ENCODE measurements around the gene TEK.
"Not testable (repeated sequence)": the region's sequence is repeated elsewhere in the genome, so short reads cannot be mapped to it uniquely, and the experiment has no call there.

TEK gene

DNA sequence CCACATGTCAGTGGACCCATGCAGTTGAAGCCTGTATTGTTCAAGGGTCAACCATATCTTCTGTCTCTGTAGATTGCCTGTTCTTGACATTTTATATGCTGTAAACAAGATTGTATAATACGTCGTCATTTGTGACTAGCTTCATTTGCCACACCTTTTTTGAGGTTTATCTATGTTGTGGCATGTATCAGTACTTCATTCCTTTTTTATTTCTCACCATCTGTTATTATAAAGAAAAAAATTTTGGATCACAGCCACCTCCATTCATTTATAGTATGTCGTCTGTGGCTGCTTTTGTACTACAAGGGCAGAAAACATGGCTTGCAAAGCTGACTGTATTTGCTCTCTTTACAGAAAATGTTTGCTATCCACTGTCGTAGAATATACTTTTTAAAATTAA lies 72.4 kb downstream of the TEK start:
- no peak for DNase-seq (ENCODE audit: low read depth)

DNA sequence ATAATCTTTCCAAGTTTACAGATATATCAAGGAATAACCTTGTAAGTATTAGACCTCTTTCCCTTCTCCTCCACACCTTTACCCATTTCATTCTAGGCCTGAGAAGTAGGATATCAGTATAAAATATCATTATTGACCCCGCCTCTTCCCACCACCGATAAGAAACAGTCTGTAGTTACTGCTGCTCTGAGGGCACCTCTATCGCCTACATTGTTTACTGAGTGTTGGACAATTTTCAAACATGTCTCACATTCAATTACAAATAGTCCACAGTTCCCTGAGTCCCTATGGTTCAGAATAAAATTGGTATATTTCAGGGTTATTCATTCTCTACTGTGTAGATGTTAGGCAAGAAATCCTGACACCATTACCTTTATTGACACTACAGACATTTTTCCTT lies 73.4 kb downstream of the TEK start:
- DNase-seq (ENCODE audit: low read depth): no peak

DNA sequence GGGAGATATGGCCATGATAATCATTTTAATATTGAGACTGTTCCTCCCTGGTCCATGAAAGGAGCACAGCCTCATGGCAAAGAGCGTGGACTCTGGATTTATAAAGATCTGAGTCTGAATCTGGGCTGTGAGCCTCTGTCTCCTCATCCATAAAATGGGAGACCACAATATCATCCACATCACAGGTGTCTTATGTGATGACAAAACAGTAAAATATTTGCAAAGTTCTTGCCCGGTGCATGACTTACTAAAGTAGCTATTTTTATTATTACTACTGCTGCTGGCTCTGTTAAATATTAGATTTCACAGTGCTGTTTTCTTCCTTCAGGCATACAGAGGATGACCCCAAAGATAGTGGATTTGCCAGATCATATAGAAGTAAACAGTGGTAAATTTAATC lies 74.1 kb downstream of the TEK start:
- DNase-seq (ENCODE audit: low read depth): no peak

DNA sequence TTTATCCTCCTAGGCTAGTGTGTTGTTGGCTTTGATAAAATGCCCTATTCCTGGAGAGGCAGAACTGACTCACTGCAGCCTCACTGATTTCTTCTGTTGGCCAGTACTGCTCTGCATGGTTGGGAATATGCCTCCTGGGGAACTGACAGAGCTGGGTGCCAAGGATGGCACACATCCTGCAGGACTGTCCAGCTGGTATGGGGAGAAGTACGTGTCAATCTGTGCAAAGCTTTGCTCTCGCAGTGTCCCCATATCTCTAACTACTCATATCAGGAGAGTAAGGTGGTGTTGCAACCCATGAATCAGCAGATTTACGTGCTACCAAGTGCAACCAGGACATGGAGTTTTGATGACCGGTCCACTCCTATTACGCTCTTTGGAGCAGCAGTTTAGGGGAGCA lies 74.7 kb downstream of the TEK start:
- DNase-seq (ENCODE audit: low read depth): no peak

DNA sequence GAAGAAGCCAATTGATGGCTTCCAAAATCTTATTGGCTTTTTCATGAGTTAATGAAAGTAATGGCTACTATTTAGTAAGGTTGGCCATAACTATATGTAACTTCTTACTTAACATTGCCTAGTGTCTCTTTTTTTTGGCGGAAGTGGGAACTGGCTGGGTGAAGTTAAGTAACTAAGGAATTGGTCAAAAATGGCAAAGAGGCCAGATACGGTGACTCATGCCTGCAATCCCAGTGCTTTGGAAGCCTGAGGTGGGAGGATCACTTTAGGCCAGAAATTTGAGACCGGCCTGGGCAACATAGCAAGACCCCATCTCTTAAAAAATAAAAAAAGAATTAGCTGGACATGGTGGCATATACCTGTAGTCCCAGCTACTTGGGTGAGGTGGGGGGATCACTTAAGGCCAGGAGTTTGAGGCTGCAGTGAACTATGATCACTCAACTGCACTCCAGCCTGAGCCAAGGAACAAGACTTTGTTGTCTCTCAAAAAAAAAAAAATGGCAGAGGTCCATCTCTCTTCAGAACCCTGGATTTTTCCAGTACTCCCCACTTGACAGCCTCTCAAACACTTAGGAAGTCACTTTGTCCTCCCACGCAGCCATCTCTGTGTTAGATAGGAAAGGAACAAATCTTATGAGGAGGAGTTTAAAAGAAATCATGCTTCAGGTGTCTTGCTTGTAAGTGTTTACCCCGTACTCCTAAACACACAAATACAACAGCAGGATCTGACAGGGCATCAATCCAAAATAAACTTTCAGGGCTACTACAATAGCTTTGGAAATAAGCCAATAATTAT lies 75.7 kb downstream of the TEK start:
- DNase-seq (ENCODE audit: low read depth): no peak

DNA sequence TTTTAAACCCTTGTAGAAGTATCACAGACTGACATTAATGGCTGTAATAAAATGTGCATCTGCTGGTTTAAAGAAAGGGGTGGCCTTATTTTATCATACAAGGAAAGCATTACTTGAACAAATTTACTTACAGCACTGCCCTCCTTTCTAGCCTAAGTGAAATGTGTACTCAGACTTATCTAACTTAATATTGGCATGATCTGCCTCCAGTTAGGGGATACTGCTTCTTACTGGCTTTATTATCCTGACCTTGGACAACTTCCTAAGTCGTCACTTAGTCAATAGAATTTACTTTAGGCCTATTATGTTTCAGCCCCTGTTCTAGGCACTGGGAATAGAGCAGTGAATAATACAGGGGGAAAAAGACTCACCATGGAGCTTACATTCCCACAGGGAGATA lies 79.4 kb downstream of the TEK start:
- DNase-seq (ENCODE audit: low read depth): no peak

DNA sequence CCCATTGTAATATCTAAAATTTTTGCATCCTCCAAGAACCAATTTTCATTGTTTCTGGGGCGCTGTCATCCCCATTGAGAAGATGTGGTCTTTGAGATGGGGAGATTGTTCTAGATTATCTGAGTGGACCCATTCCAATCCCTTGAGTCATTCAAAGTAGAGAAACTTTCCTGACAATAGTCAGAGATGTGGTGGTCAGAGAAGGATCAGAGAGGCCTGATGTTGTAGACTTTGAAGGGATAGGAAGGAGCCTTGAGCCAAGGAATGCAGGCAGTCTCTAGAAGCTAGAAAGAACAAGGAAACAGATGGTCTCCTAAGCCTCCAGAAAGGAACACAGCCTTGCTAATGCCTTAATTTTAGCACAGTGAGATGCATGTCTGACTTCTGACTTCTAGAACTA lies 80.4 kb downstream of the TEK start:
- DNase-seq (ENCODE audit: low read depth): no peak

DNA sequence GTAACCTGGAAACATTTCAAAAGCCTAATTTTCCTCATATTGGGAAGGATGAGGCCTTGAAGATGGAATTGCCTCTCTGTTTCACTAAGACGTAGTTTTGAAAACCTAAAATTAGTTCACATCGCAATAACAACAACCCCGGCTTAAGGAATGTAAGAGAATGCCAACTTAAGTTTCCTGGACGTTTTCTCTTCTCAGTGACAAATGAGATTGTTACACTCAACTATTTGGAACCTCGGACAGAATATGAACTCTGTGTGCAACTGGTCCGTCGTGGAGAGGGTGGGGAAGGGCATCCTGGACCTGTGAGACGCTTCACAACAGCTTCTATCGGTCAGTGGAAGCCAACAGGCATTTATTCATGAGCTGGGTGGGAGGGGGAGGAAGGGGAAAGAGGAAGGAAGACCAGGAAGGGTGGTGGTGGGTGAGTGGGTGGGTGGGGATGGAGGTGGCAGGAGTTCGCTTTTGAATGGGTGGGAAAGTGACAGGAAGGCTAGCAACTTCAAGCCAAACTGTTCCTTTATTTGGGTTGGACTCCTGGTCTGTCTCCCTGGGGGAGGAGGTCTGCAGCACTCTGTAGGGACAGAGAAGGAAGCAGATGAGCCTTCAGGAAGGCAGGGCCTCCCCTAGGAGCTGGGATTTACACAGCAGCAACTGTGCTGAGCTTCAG lies 83.4 kb downstream of the TEK start:
- no peak for DNase-seq (ENCODE audit: low read depth)

DNA sequence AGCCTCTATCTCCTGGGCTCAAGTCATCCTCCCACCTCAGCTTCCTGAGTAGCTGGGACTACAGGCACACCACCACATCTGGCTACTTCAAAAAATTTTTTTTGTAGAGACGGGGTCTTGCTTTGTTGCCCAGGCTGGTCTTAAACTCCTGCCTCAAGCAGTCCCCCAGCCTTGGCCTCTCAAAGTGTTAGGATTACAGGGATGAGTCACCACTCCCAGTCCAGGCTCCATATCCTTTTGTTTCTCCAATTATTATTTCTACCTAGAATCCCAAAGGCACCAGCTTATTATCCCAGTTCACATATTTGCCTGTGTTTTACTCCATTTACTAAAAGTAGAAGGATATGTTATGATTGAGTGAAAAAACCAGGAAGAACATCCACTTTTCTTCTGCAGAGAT lies 84.9 kb downstream of the TEK start:
- no peak for DNase-seq (ENCODE audit: low read depth)

DNA sequence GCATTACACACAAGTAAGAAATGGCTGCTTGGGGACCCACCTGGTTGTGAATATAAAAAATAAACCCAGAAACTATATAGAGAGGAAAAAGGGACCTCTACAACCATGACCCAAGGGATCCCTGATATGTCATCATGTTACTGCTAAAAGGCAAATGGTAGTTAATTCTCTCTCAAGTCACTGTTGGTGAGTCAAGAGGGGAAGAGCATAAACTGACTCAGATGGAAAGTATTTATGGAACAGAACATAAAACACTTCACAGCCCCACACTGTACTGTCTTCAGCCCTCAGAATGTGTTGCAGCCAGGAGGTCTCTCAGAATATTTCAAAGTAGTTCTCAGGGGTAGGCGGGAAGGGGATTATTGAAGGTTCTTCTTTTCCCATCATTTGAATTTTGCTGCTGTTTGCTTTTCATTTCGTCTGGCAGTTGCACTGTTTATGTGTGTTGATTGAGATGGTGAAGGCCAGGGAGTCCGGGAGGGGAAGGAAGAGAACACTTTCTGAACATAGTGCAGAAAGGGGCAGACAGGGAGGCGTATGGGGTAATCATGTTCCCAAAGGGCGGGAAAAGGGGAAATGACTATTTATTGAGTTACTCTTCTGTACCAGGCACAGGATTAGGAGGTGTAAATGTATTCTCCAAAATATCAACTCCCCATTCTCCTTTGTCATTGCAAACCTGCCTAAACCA lies 85.5 kb downstream of the TEK start:
- DNase-seq (ENCODE audit: low read depth): no peak

DNA sequence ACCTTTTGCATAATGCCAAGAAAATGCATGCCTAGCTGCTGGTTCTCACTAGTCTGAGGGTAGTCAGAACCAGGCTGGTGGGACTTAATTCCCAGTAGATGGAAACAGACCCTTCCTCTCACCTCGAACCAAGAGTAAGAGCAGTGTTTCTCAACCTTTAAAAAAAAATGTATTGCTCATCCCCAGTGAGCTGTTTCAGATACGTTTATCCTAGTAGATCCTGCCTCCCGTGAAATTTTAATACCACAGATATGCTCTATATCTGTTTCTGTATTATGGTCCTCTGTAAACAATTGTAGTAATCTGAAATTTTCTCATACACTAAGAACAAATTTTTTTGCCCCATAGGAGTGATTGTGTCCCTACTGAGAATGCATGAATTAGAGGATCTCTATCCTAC lies 86.2 kb downstream of the TEK start:
- no peak for DNase-seq (ENCODE audit: low read depth)

DNA sequence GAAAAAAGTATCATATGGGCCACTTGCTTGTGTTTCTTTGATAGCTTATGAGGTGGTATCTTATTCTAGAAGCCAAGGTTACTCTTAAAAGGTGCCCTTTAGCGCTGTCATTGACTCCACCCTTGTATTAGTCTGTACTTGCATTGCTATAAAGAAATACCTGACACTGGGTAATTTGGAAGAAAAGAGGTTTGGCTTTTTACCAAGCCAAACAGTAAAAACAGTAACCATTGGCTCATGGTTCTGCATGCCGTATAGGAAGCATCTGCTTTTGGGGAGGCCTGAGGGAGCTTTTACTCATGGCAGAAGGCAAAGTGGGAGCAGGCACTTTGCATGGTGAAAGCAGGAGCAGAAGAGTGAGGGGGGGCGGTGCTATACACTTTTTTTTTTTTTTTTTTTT lies 87.4 kb downstream of the TEK start:
- DNase-seq (ENCODE audit: low read depth): no peak

DNA sequence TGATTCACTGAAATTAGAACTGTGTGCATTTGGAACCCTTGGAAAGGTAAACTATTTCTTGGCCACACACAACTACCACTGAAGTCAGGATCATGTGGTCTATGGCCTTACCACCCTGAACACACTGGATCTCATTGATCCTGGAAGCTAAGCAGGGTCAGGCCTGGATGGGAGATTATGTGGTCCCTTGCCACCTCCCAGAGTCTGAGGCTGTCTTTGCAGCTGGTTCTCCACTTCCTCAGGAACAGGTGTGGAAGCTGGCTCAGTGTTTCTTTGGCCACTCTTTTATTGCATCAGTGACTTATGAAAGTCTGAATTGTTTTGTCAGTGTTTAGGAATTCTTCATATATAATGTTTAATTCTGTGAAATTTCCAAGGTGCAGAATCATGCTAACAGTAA lies 89.2 kb downstream of the TEK start:
- no peak for DNase-seq (ENCODE audit: low read depth)

DNA sequence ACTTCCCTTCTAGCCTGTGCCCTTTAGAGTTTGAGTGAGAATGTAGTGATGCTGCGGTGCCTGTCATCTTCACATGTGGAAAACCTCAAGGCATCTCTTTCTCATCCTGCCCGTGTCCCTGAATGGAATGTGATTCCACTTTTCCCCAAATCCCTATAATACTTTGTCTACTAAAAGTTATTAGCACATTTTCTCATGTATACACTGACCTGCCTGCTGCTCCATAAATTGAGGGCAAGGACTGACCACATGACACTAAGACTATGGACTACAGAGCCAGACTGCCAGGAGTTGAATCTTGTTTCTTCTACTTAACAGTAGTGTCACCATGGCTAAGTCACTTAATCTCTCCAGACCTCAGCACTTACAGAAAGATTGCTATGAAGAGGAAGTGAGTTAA lies 93.0 kb downstream of the TEK start:
- no peak for DNase-seq (ENCODE audit: low read depth)

DNA sequence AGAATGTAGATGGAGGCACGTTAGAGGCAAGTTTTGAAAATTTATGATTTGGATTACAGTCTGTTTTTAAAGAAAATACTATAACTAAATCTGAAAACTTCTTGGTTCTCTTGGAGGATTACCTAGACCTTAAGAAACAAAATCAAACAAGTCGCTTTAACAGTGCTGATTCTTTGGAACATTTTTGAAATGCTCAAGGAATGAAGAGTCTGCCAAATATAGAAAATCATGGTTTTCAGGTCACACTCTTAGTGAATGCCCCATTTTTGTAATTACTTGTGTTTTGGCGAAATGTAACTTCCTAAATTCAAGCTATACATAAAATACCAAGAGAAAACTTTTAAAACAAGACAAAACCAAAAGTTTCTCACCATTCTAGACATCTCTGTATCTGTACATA lies 94.8 kb downstream of the TEK start:
- no peak for DNase-seq (ENCODE audit: low read depth)

DNA sequence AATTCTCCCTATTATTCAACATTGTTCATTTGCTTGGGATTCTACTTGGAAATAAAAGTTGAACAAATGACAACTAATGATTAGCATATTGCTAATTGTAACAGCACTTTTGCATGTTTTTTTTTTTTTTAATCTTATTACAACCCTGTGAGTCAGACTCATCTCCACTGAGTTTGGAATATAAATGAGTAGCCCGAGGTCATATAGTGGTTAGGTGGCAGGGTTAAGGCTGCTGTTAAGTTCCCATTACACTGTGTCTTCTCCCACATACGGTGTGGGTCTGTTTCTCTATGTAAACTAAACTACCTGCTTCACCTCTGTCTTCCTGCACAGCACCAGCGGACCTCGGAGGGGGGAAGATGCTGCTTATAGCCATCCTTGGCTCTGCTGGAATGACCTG lies 95.6 kb downstream of the TEK start:
- no peak for DNase-seq (ENCODE audit: low read depth)

DNA sequence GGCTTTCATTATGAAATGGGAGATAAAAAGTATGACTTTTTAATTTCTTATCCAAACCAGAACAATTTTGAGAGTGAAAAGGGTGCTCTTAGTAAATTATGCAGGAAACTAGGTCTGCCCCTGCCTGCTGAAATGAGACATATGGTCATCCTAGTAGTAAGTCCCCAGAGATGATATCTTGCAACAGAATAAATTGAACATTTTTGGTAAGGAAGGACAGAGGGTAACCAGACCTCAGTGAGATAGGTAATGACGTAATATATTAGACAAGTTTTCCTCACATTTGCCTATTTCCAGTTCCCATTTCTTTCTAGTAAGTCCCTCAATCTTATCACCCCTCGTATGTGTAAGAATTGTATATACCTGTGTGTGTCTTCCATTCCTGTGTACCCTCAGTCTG lies 96.2 kb downstream of the TEK start:
- DNase-seq (ENCODE audit: low read depth): no peak

DNA sequence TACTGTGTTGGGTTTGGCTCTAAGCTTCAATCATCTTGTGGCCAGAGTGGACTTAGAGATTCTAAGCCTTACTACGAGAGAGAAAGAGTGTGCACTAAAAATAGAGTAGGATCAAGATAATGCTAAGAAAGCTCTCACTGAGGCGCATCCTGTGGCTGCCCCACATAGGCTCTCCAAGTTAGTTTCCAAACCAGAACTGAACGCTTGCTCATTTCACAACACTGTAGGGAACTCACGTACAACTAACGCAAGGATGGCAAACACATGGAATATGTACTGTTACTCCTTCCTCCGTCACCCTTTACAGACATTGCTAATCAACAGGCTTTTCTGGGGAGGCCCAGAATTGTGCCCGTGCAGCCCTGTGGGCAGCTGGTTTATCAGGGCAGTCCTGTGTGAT lies 97.0 kb downstream of the TEK start:
- no peak for DNase-seq (ENCODE audit: low read depth)

DNA sequence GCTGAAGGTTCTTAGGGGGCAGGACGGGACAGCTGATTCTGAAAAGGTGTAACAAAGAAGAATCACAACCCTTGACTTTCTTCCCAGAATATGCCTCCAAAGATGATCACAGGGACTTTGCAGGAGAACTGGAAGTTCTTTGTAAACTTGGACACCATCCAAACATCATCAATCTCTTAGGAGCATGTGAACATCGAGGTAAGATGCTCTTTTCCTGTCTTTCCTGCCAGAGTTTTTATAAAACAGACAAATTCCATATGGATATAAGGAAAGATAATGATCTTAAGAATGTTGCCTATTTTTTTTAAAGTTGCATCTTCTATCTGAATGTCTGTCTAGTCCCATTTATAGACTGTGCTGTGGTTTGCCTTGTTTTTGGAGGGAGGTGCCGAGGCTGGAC lies 100.0 kb downstream of the TEK start:
- DNase-seq (ENCODE audit: low read depth): no peak

DNA sequence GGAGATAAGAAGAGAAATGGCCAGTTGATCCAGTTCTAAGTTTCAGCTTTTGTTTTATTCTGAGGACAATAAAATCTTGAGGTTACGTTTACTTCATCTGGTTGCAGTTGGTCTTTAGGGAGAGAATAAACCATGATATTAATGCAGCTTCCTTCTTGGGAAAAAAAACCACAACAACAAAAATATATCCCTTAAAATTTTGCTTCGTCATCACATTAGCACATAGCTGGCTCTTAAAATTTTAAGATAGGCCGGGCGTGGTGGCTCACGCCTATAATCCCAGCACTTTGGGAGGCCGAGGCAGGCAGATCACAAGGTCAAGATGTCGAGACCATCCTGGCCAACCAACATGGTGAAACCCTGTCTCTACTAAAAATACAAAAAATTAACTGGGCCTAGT lies 101.6 kb downstream of the TEK start:
- no peak for DNase-seq (ENCODE audit: low read depth)

DNA sequence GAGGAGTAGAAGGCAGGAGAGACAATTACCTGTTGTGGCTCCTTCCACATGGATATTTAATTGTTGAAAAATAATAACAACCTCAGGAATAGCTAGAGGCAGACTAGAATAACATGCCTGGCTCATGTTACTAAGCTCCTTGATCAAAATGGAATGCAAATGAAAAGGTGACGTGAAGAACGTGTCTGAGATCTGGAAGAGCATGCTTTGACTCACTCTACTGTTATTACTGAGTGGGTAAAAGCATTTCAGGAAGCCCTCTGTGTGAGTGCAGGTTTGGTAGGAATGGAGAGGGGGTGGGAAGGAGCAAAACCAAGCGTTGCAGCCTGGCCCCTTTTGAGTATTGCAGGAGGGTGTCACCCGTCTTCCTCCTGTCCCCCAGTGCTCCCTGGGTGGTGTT lies 103.2 kb downstream of the TEK start:
- DNase-seq (ENCODE audit: low read depth): no peak

DNA sequence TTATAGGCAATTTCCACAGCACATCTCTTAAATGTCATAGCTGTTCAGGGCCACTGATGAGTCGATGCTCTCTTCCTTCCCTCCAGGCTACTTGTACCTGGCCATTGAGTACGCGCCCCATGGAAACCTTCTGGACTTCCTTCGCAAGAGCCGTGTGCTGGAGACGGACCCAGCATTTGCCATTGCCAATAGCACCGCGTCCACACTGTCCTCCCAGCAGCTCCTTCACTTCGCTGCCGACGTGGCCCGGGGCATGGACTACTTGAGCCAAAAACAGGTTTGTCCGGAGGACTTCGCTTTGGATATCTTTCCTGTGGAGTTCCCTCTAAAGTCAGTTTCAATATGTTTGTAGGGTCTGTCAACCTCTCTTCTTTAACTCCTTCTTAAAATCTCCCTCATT lies 103.6 kb downstream of the TEK start:
- DNase-seq (ENCODE audit: low read depth): no peak

DNA sequence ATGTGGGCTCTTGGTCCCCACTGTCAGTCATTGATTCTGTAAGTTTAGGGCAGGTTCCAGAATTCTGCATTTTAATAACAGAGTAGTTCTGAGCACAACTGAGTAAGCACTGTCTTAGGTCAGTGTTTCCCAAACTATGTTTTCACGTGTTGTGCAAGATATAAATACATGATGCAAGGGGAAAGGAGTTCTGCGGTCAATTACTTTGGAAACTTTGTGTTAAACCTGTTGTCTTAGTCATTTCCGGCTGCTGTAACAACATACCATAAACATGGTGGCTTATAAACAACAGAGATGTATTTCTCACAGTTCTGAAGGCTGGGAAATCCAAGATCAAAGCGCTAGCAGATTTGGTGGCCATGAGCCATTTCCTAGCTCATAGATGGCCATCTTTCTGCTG lies 118.2 kb downstream of the TEK start:
- DNase-seq (ENCODE audit: low read depth): no peak

DNA sequence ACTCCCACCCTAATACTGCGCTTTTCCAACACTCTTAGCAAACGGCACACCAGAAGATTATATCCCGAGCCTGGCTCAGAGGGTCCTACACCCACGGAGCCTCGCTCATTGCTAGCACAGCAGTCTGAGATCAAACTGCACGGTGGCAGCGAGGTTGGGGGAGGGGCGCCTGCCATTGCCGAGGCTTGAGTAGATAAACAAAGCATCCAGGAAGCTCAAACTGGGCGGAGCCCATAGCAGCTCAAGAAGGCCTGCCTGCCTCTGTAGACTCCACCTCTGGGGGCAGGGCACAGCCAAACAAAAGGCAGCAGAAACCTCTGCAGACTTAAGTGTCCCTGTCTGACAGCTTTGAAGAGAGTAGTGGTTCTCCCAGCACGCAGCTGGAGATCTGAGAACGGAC lies 130.6 kb downstream of the TEK start:
- not testable (repeated sequence) for DNase-seq (ENCODE audit: low read depth)

Data from activated T-cell treated with anti-CD3 and anti-CD28 coated beads for 24 hours (primary cell).